ENCODE data around the gene MIER1.

DNA sequence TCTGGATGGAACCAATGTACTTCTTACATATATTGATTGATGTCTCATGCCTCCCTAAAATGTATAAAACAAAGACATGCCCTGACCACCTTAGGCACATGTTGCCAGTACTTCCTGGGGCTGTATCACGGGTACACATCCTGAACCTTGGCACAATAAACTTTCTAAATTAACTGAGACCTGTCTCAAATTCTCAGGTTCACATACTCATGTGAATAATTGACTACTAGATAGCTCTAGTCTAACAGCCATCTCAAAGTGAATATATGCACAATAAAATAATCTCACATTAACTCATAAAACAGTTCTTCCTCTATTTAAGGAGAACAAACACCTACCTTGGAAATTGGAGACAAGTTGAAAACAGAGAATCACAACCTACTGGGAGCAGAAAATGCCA, 5.7 kb upstream of the MIER1 start:
- TF ChIP-seq, protein P1, sequence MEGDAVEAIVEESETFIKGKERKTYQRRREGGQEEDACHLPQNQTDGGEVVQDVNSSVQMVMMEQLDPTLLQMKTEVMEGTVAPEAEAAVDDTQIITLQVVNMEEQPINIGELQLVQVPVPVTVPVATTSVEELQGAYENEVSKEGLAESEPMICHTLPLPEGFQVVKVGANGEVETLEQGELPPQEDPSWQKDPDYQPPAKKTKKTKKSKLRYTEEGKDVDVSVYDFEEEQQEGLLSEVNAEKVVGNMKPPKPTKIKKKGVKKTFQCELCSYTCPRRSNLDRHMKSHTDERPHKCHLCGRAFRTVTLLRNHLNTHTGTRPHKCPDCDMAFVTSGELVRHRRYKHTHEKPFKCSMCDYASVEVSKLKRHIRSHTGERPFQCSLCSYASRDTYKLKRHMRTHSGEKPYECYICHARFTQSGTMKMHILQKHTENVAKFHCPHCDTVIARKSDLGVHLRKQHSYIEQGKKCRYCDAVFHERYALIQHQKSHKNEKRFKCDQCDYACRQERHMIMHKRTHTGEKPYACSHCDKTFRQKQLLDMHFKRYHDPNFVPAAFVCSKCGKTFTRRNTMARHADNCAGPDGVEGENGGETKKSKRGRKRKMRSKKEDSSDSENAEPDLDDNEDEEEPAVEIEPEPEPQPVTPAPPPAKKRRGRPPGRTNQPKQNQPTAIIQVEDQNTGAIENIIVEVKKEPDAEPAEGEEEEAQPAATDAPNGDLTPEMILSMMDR (conservative IDR thresholded peaks at IDR 0.05): no peak
- no peak for TF ChIP-seq ZFX (IDR thresholded peaks at IDR 0.05)
